CD8-positive, alpha-beta memory T cell (primary cell): ENCODE data around the gene BRIP1. TPM values are rescaled to one million over a fixed set of nuclear protein-coding genes. Genes with fewer than 3 reads are reported as not detected.
"Not testable (repeated sequence)": the region's sequence is repeated elsewhere in the genome, so short reads cannot be mapped to it uniquely, and the experiment has no call there.

ENCODE experiments used
- CTCF ChIA-PET: fragments of 350-600 bp; sonication (Branson Sonifier 250); formaldehyde crosslinking; loops from one replicate; lab custom pipeline; 2021; ENCODE audit warnings: antibody characterized with exemption; lab: Charles Lee
- POLR2A ChIA-PET: fragments of 350-600 bp; sonication (Branson Sonifier 250); formaldehyde crosslinking; loops from one replicate; lab custom pipeline; 2021; ENCODE audit warnings: antibody characterized with exemption; lab: Charles Lee
- DNase-seq, 5 donors: peaks; one replicate each; pipeline versions ENCODE4 v3.0.0 to v3.0.0-alpha.2; 2020 to 2022; ENCODE audit warnings: mixed read lengths in 1 of 5
- H3K27ac ChIP-seq: one replicate; pipeline ENCODE4 v1.7.0; 2013; ENCODE audit warnings: low read depth, mild to moderate bottlenecking, low read length, moderate library complexity
- H3K27me3 ChIP-seq: 2 replicates; pipeline ENCODE4 v1.7.0; 2013; ENCODE audit warnings: low read length, mild to moderate bottlenecking; ENCODE audit not compliant: insufficient read depth, poor library complexity, severe bottlenecking
- H3K36me3 ChIP-seq: 2 replicates; pipeline ENCODE4 v1.7.0; 2013; ENCODE audit warnings: mild to moderate bottlenecking, low read length, moderate library complexity; ENCODE audit not compliant: insufficient read depth
- H3K4me1 ChIP-seq: 2 replicates; pipeline ENCODE4 v1.7.0; 2013; ENCODE audit warnings: mild to moderate bottlenecking, low read length, moderate library complexity; ENCODE audit not compliant: insufficient read depth
- H3K4me3 ChIP-seq: 2 replicates; pipeline ENCODE4 v1.7.0; 2013; ENCODE audit warnings: mild to moderate bottlenecking, low read length
- H3K9me3 ChIP-seq: 2 replicates; pipeline ENCODE4 v1.7.0; 2013; ENCODE audit warnings: mild to moderate bottlenecking, low read length
- H3K27ac Mint-ChIP-seq, 8 donors: one replicate each; pipeline ENCODE4 v1.8.0; 2020 to 2021; ENCODE audit warnings: mixed read lengths in 8 of 8, mild to moderate bottlenecking in 6 of 8, inconsistent platforms in 3 of 8, moderate library complexity in 3 of 8
- H3K27me3 Mint-ChIP-seq, 2 donors: one replicate each; pipeline ENCODE4 v1.8.0; 2020 to 2021; ENCODE audit warnings: mixed read lengths in 2 of 2, mild to moderate bottlenecking in 1 of 2, moderate library complexity in 1 of 2
- H3K36me3 Mint-ChIP-seq, 3 donors: one replicate each; pipeline ENCODE4 v1.8.0; 2020 to 2021; ENCODE audit warnings: mixed read lengths in 3 of 3, inconsistent platforms in 1 of 3, mild to moderate bottlenecking in 1 of 3
- H3K4me1 Mint-ChIP-seq, 3 donors: one replicate each; pipeline ENCODE4 v1.8.0; 2020 to 2021; ENCODE audit warnings: mixed read lengths in 3 of 3, inconsistent platforms in 1 of 3, mild to moderate bottlenecking in 1 of 3
- H3K4me3 Mint-ChIP-seq, 7 donors: one replicate each; pipeline ENCODE4 v1.8.0; 2020 to 2021; ENCODE audit warnings: mixed read lengths in 7 of 7, mild to moderate bottlenecking in 6 of 7, moderate library complexity in 4 of 7, inconsistent platforms in 2 of 7
- H3K9me3 Mint-ChIP-seq, 5 donors: one replicate each; pipeline ENCODE4 v1.8.0; 2020 to 2022; ENCODE audit warnings: mixed read lengths in 5 of 5, mild to moderate bottlenecking in 3 of 5, moderate library complexity in 2 of 5, inconsistent platforms in 1 of 5
- polyA plus RNA-seq: library from polyadenylated mRNA; unstranded; fragments of 300-500 nt; fragmentation: Illumina TruSeq; gene quantifications from one replicate; pipeline ENCODE4 v1.2.3, GENCODE V29; 2021
- total RNA-seq, 2 experiments: library from RNA; stranded (reverse); gene quantifications; one replicate each; pipeline ENCODE4 v1.2.3, GENCODE V29; 2021

Gene BRIP1
- total and polyA plus RNA-seq, 3 experiments from 2014 or later = 0.86 to 11.7 (median 11.3) TPM

- no peaks in the 10 kb centered on the region for H3K36me3 ChIP-seq
- H3K27me3 ChIP-seq = no peaks in the 10 kb centered on the region
- H3K4me3 ChIP-seq = no peak overlapping the region
- no peak overlapping the region for H3K27ac Mint-ChIP-seq
- no peak for DNase-seq
- H3K9me3 Mint-ChIP-seq = no peaks in the 10 kb centered on the region
- no peaks in the 10 kb centered on the region for H3K27me3 Mint-ChIP-seq
- POLR2A ChIA-PET = interaction anchor here (0.6 kb wide), 1 partner anchor 269 kb away, joined by 7 read pairs; no protein-coding TSS in a partner anchor
- H3K4me3 Mint-ChIP-seq = no peak overlapping the region
- no peak overlapping the region for H3K27ac ChIP-seq
- H3K4me1 ChIP-seq = no peaks in the 10 kb centered on the region
- H3K4me1 Mint-ChIP-seq = peaks cover 0 to 6% (median 3%) of the 10 kb centered on the region in 3 donors
- no peaks in the 10 kb centered on the region for H3K9me3 ChIP-seq
- H3K36me3 Mint-ChIP-seq = peaks cover 0 to 2% (median 0%) of the 10 kb centered on the region in 3 donors
- CTCF ChIA-PET = interaction anchor here (0.6 kb wide), 1 partner anchor 51 kb away, joined by 3 read pairs; no protein-coding TSS in a partner anchor
Observed at GRCh38 chr17:61729690-61730268, 133.5 kb downstream of the BRIP1 start.

- Histone ChIP-seq H3K27ac (no peak overlapping the region), H3K9me3 (no peaks in the 10 kb centered on the region), H3K4me1 (no peaks in the 10 kb centered on the region), H3K4me3 (no peak overlapping the region), H3K36me3 (no peaks in the 10 kb centered on the region), H3K27me3 (no peaks in the 10 kb centered on the region)
- no peaks in the 10 kb centered on the region for H3K27me3 Mint-ChIP-seq
- peaks cover 0 to 2% (median 0%) of the 10 kb centered on the region in 3 donors for H3K36me3 Mint-ChIP-seq
- H3K4me1 Mint-ChIP-seq = peaks cover 0 to 6% (median 3%) of the 10 kb centered on the region in 3 donors
- H3K27ac Mint-ChIP-seq = no peak overlapping the region
- CTCF ChIA-PET = no interaction called here
- H3K4me3 Mint-ChIP-seq = no peak overlapping the region
- POLR2A ChIA-PET = no interaction called here
- DNase-seq = no peak
- H3K9me3 Mint-ChIP-seq = no peaks in the 10 kb centered on the region
Observed at GRCh38 chr17:61728297-61728836, 135.0 kb downstream of the BRIP1 start.

- H3K27me3 Mint-ChIP-seq, H3K27ac Mint-ChIP-seq, H3K36me3 ChIP-seq, H3K27me3 ChIP-seq, POLR2A ChIA-PET, CTCF ChIA-PET, H3K4me3 Mint-ChIP-seq, H3K9me3 Mint-ChIP-seq, H3K9me3 ChIP-seq, H3K4me1 ChIP-seq, H3K4me1 Mint-ChIP-seq, H3K4me3 ChIP-seq, H3K27ac ChIP-seq, H3K36me3 Mint-ChIP-seq, DNase-seq: not testable (repeated sequence)
Observed at GRCh38 chr17:61727798-61728197, 135.5 kb downstream of the BRIP1 start.

- no peak overlapping the region for H3K27ac Mint-ChIP-seq
- Histone ChIP-seq H3K27me3 (no peaks in the 10 kb centered on the region), H3K4me3 (no peak overlapping the region), H3K27ac (no peak overlapping the region), H3K4me1 (no peaks in the 10 kb centered on the region), H3K36me3 (no peaks in the 10 kb centered on the region), H3K9me3 (no peaks in the 10 kb centered on the region)
- ChIA-PET POLR2A (no interaction called here), CTCF (no interaction called here)
- H3K9me3 Mint-ChIP-seq = no peaks in the 10 kb centered on the region
- DNase-seq = no peak
- peaks cover 0 to 6% (median 3%) of the 10 kb centered on the region in 3 donors for H3K4me1 Mint-ChIP-seq
- peaks cover 0 to 2% (median 0%) of the 10 kb centered on the region in 3 donors for H3K36me3 Mint-ChIP-seq
- no peaks in the 10 kb centered on the region for H3K27me3 Mint-ChIP-seq
- no peak overlapping the region for H3K4me3 Mint-ChIP-seq
Observed at GRCh38 chr17:61726977-61727376, 136.4 kb downstream of the BRIP1 start.

- H3K36me3 Mint-ChIP-seq = peaks cover 0 to 4% (median 2%) of the 10 kb centered on the region in 3 donors
- no peak for DNase-seq
- H3K9me3 Mint-ChIP-seq = no peaks in the 10 kb centered on the region
- Histone ChIP-seq H3K9me3 (no peaks in the 10 kb centered on the region), H3K4me1 (no peaks in the 10 kb centered on the region), H3K4me3 (no peak overlapping the region), H3K27ac (no peak overlapping the region), H3K27me3 (no peaks in the 10 kb centered on the region), H3K36me3 (no peaks in the 10 kb centered on the region)
- H3K4me3 Mint-ChIP-seq = no peak overlapping the region
- POLR2A ChIA-PET = no interaction called here
- H3K4me1 Mint-ChIP-seq = peaks cover 0 to 6% (median 3%) of the 10 kb centered on the region in 3 donors
- no peak overlapping the region for H3K27ac Mint-ChIP-seq
- H3K27me3 Mint-ChIP-seq = no peaks in the 10 kb centered on the region
- CTCF ChIA-PET = no interaction called here
Observed at GRCh38 chr17:61724777-61725176, 138.6 kb downstream of the BRIP1 start.

- Mint-ChIP-seq H3K4me3 (no peak overlapping the region), H3K36me3 (peaks cover 0 to 7% (median 2%) of the 10 kb centered on the region in 3 donors), H3K9me3 (peaks cover 0 to 2% (median 0%) of the 10 kb centered on the region in 5 donors), H3K27ac (no peak overlapping the region), H3K27me3 (no peaks in the 10 kb centered on the region), H3K4me1 (peaks cover 0 to 6% (median 3%) of the 10 kb centered on the region in 3 donors)
- Histone ChIP-seq H3K27ac (no peak overlapping the region), H3K9me3 (no peaks in the 10 kb centered on the region), H3K4me1 (no peaks in the 10 kb centered on the region), H3K27me3 (no peaks in the 10 kb centered on the region), H3K4me3 (no peak overlapping the region), H3K36me3 (no peaks in the 10 kb centered on the region)
- DNase-seq = no peak
- ChIA-PET CTCF (no interaction called here), POLR2A (no interaction called here)
Observed at GRCh38 chr17:61723914-61724313, 139.4 kb downstream of the BRIP1 start.

- no peak for DNase-seq
- peaks cover 2% of the 10 kb centered on the region for H3K9me3 ChIP-seq
- H3K4me3 ChIP-seq = no peak overlapping the region
- H3K27me3 ChIP-seq = no peaks in the 10 kb centered on the region
- peaks cover 0 to 14% (median 0%) of the 10 kb centered on the region in 3 donors for H3K36me3 Mint-ChIP-seq
- peaks cover 0 to under 1% (median 0%) of the 10 kb centered on the region in 3 donors for H3K4me1 Mint-ChIP-seq
- H3K9me3 Mint-ChIP-seq = peaks cover 5 to 8% (median 5%) of the 10 kb centered on the region in 5 donors
- H3K27ac Mint-ChIP-seq = no peak overlapping the region
- no peaks in the 10 kb centered on the region for H3K4me1 ChIP-seq
- no peak overlapping the region for H3K4me3 Mint-ChIP-seq
- no peak overlapping the region for H3K27ac ChIP-seq
- ChIA-PET POLR2A (no interaction called here), CTCF (no interaction called here)
- H3K27me3 Mint-ChIP-seq = no peaks in the 10 kb centered on the region
- no peaks in the 10 kb centered on the region for H3K36me3 ChIP-seq
Observed at GRCh38 chr17:61723183-61723582, 140.1 kb downstream of the BRIP1 start.

- H3K36me3 ChIP-seq = no peaks in the 10 kb centered on the region
- no peak overlapping the region for H3K27ac ChIP-seq
- no peaks in the 10 kb centered on the region for H3K4me1 ChIP-seq
- Mint-ChIP-seq H3K27ac (no peak overlapping the region), H3K4me1 (no peaks in the 10 kb centered on the region), H3K9me3 (peaks cover 11 to 15% (median 13%) of the 10 kb centered on the region in 5 donors), H3K36me3 (peaks cover 0 to 22% (median 0%) of the 10 kb centered on the region in 3 donors), H3K4me3 (no peak overlapping the region), H3K27me3 (no peaks in the 10 kb centered on the region)
- H3K4me3 ChIP-seq = no peak overlapping the region
- ChIA-PET POLR2A (no interaction called here), CTCF (no interaction called here)
- no peaks in the 10 kb centered on the region for H3K27me3 ChIP-seq
- H3K9me3 ChIP-seq = peaks cover 6% of the 10 kb centered on the region
- DNase-seq = no peak
Observed at GRCh38 chr17:61722398-61722797, 140.9 kb downstream of the BRIP1 start.
